Effector memory CD8-positive, alpha-beta T cell (primary cell): ENCODE data around the gene LTO1.
A peak's percentile ranks its signal among the peaks of the same experiment; 100 is the strongest.

Experiments used
- ATAC-seq: fragments of 150-1000 bp; cut with Tn5 transposase; replicated peaks from 2 replicates; pipeline ENCODE4 v1.10.0; 2021; ENCODE audit warnings: mild to moderate bottlenecking, moderate library complexity
- DNase-seq, 3 experiments: peaks; one replicate each; pipeline ENCODE4 v3.0.0; 2021
- H3K27ac Mint-ChIP-seq, 2 donors: one replicate each; pipeline ENCODE4 v1.8.0; 2022; ENCODE audit warnings: mild to moderate bottlenecking in 2 of 2, mixed read lengths in 2 of 2, moderate library complexity in 2 of 2
- H3K27me3 Mint-ChIP-seq, 2 donors: one replicate each; pipeline ENCODE4 v1.8.0; 2022; ENCODE audit warnings: mixed read lengths in 2 of 2
- H3K36me3 Mint-ChIP-seq: one replicate; pipeline ENCODE4 v1.8.0; 2022; ENCODE audit warnings: mild to moderate bottlenecking, moderate library complexity, mixed read lengths; ENCODE audit not compliant: insufficient read depth
- H3K4me1 Mint-ChIP-seq, 2 donors: one replicate each; pipeline ENCODE4 v1.8.0; 2022; ENCODE audit warnings: low read depth in 2 of 2, mixed read lengths in 2 of 2
- H3K4me3 Mint-ChIP-seq, 2 donors: one replicate each; pipeline ENCODE4 v1.8.0; 2022; ENCODE audit warnings: mild to moderate bottlenecking in 2 of 2, mixed read lengths in 2 of 2, moderate library complexity in 2 of 2
- H3K9me3 Mint-ChIP-seq, 2 donors: one replicate each; pipeline ENCODE4 v1.8.0; 2022; ENCODE audit warnings: mixed read lengths in 2 of 2

LTO1 gene

DNA sequence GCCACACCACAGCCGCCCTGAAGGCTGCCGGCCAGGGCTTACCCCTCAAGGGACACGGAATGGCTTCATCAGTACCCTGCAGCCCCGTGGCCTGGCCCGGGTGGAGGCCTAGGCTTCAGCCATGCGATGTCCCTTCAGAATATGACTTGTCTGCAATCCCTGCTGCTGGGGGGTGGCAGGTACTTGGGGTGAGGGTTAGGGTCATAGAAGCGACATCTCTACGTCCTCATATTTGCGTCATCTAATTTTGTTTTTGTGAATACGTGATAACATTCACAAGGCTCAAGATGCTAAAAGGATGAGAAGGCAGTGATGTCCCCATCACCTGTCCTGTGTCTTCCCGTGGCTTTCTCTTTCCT, 27.8 kb downstream of the LTO1 start:
- ATAC-seq: no peak
- H3K27ac Mint-ChIP-seq: no peak overlapping the region
- no peak for DNase-seq
- no peak overlapping the region for H3K4me3 Mint-ChIP-seq
- H3K4me1 Mint-ChIP-seq: peaks cover 0 to 3% of the 10 kb centered on the region in 2 donors
- no peaks in the 10 kb centered on the region for H3K36me3 Mint-ChIP-seq
- no peaks in the 10 kb centered on the region for H3K9me3 Mint-ChIP-seq
- H3K27me3 Mint-ChIP-seq: peaks cover 0 to 20% of the 10 kb centered on the region in 2 donors

DNA sequence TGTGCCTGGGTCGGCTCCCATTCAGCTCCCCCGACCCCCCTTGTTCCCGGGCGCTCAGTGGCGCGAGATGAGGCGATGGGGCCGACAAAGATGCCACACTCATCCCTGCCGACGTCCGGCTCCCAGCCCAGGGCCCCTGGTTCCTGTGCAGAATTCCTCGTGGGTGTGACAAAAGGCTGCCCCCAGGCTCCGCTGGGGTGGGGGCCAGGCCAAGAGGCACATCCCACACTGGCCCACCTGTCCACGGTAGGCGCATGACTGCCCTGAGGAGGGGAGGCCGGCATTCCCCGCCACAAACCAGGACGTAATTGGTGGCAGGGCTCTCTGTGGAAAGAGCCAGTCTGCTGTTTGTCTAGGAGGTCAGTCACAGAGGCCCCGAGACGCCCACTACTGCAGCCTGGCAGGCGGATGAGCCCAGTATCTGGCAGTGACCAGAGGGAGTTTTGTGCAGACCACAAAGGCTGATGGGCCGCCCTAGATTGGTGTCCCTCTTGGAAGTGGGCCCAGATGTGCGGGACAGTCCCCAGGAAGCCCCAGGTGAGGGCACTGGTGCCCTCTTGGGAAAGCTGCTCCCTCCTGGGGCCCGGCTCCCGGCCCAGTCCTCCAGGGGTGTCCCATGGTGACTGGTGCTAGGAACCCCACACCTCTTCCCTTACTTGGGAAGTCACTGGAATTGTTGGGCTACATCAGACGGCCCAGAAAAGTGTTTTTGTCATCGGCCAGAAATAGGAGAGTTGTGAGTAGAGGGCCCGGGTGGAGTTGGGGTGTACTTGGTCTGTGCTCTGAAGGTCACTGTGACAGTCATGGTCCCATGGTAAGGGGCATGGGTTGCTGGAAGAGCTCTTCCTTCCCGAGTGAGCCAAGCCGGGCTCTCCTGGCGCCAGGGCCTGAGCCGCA, 28.4 kb downstream of the LTO1 start:
- Mint-ChIP-seq H3K27me3 (peaks cover 0 to 20% of the 10 kb centered on the region in 2 donors), H3K4me1 (peaks cover 0 to 3% of the 10 kb centered on the region in 2 donors), H3K27ac (no peak overlapping the region), H3K4me3 (no peak overlapping the region), H3K9me3 (no peaks in the 10 kb centered on the region), H3K36me3 (no peaks in the 10 kb centered on the region)
- DNase-seq (no peak), ATAC-seq (no peak)

DNA sequence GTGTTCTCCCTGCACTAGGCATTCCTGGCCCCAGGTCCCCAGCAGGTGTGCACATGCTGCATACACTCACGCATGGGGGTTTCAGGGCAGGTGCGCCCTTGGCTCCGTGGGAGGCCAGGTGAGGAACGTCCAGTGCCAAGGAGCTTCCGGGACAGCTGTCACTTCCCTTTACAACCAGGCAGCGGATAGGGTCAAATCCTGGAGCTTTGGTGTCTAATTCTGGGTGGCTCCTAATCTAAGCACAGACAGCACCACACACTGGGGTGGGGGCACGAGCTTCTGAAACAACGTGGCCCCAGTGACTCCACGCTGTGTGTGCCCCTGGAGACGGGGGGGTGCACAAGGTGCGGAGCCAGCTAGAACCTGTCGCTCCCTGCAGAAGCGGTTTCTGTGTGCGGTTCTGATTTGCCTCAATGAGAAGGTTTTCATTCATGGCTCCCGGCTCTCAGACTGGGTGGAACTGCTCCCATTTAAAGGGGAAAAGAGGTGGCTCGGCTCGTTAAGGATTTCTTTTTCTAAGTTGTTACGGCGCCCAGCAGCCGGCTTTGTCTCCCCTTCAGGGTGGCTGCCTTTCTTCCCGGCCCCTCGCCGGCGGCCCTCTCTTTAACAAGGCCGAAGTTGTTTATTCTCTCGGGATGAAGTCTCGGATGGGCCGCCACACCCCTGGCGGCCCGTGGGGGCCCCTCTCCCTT, 29.2 kb downstream of the LTO1 start:
- no peak for ATAC-seq
- Mint-ChIP-seq H3K27me3 (peaks cover 5 to 28% of the 10 kb centered on the region in 2 donors), H3K27ac (no peak overlapping the region), H3K9me3 (no peaks in the 10 kb centered on the region), H3K4me1 (peaks cover 6 to 8% of the 10 kb centered on the region in 2 donors), H3K4me3 (no peak overlapping the region), H3K36me3 (no peaks in the 10 kb centered on the region)
- DNase-seq: no peak

DNA sequence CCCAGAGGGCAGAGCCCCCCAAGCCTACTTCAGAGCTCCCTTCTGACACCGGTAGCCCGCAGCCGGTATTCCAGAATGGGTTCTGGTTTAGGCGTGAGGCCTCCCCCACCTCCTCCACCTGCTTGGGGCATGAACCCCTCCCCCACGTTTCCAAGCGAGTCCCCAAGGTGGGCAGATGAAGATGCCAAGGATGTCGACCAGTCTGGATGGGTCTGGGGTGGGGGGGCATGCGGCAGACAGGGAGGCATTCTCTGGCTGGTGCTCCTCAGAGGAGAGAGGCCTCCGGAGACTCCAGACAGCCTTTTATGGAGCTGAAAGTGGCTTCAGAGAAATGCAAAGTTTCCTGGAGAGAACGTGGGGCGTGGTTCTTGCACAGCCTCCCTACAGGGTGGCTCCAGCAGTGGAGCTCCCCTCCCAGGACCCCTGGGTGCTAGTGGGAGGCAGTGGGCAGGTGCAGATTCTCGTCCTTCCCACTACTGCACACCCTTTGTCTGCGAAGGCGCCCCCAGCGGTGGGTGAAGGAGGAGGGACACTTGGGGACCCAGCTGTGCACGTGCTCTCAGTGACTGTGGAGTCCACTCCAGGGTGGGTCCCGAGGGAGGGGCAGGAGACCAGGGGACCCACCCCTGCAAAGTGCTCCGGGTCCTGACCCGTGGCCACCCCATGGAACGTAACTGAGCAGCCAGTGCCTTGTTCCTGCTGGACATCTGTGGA, 30.0 kb downstream of the LTO1 start:
- Mint-ChIP-seq H3K4me3 (peak overlapping the region in 1 of 2 donors; percentile 19), H3K36me3 (peaks cover 3% of the 10 kb centered on the region), H3K27ac (no peak overlapping the region), H3K4me1 (peaks cover 12 to 13% of the 10 kb centered on the region in 2 donors), H3K27me3 (peaks cover 13 to 36% of the 10 kb centered on the region in 2 donors), H3K9me3 (no peaks in the 10 kb centered on the region)
- ATAC-seq (no peak), DNase-seq (no peak)

DNA sequence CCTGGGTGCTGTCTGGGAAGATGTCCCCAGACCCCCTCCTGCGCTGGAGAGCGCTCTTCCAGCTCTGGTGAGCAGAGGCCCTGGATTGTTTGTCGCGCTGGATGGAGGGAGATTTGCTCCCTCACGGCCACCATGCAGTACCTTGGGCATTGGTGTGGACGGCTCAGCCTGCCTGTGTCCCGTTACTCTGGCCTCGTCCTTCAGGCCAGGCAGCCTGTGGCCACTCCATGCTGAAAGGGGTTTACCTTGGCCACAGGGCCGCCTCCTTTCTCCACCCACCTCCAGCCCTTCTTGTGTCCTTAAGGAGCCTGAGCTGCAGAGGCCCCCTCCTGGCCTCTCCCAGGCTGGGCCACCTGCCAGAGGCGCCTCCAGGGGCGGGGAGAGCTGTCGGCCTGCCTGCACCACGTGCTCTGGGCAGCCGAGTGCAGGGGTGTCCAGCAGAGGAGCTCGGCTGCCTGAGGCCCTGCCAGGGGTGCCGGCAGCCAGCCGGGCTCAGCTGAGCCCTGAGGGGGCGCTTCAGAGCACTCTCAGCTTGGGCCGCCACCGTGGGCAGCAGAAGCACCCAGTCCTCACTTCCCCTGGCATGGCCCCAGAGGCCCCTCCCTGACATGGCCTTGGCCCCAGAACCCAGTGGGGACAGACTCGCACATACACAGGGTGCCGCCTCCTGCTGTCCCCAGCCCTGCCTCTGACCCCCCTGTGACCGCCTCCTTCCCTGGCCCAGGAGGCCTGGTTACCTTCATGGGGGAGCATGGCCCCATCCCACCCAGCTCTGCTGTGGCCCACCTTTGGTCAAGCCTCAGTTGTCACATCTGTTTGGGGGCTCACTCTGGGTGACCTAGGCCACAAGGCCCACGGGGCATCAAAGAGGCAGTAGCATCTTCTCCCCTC, 30.8 kb downstream of the LTO1 start:
- peak overlapping the region; percentile 70 to 71 for H3K4me3 Mint-ChIP-seq
- no peaks in the 10 kb centered on the region for H3K9me3 Mint-ChIP-seq
- ATAC-seq (no peak), DNase-seq (no peak)
- H3K4me1 Mint-ChIP-seq: peaks cover 13 to 16% of the 10 kb centered on the region in 2 donors
- peaks cover 4% of the 10 kb centered on the region for H3K36me3 Mint-ChIP-seq
- peak overlapping the region in 1 of 2 donors; percentile 20 for H3K27ac Mint-ChIP-seq
- H3K27me3 Mint-ChIP-seq: peaks cover 20 to 44% of the 10 kb centered on the region in 2 donors

DNA sequence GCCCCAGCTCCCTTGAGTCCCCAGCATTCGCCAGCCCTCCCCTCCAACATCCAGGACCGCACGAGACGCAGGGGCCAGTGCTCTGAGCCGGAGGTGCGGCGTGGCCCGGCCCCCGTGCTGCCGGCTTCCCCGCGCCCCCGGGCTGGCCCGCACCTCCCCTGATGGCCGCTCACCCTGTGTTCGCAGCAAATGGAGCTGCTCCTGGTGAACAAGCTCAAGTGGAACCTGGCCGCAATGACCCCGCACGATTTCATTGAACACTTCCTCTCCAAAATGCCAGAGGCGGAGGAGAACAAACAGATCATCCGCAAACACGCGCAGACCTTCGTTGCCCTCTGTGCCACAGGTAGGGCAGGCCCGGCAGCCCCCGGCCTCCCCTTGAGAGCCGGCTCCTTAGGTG, 31.5 kb downstream of the LTO1 start:
- peaks cover 16% of the 10 kb centered on the region in 2 donors for H3K4me1 Mint-ChIP-seq
- H3K27ac Mint-ChIP-seq: peak overlapping the region in 1 of 2 donors; percentile 20
- H3K9me3 Mint-ChIP-seq: no peaks in the 10 kb centered on the region
- peaks cover 21 to 51% of the 10 kb centered on the region in 2 donors for H3K27me3 Mint-ChIP-seq
- DNase-seq (no peak), ATAC-seq (no peak)
- peak overlapping the region; percentile 70 to 71 for H3K4me3 Mint-ChIP-seq
- peaks cover 5% of the 10 kb centered on the region for H3K36me3 Mint-ChIP-seq

DNA sequence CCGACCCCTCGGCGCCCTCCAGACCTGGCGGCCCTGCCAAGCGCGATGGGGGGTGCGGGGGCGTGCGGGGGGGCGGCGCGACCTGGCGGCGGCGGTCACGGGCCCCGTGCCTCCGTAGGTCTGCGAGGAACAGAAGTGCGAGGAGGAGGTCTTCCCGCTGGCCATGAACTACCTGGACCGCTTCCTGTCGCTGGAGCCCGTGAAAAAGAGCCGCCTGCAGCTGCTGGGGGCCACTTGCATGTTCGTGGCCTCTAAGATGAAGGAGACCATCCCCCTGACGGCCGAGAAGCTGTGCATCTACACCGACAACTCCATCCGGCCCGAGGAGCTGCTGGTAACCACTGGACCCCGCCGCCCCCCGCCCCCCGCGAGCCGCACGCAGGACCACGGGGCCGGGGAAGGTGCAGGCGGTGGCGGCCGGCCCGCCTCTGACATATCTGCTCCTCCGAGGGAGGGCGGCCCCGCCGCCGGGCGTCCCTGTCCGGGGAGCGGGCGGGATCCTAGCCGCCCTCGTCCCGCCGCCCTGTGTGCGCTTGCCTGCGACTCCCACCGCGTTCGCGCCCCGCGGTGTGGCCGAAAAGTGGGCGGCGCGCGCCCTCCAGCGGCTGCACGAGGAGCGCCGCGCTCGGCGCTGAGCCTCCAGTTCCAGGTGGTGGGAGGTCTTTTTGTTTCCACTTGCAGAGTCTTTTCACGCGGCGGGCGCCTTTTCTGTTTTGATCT, 32.1 kb downstream of the LTO1 start:
- peaks cover 26 to 56% of the 10 kb centered on the region in 2 donors for H3K27me3 Mint-ChIP-seq
- H3K36me3 Mint-ChIP-seq: peaks cover 8% of the 10 kb centered on the region
- H3K4me1 Mint-ChIP-seq: peaks cover 16 to 18% of the 10 kb centered on the region in 2 donors
- peak overlapping the region; percentile 70 to 71 for H3K4me3 Mint-ChIP-seq
- ATAC-seq (peak; percentile 87), DNase-seq (peak; percentile 70 to 79 (median 76))
- no peak overlapping the region for H3K27ac Mint-ChIP-seq
- H3K9me3 Mint-ChIP-seq: no peaks in the 10 kb centered on the region

DNA sequence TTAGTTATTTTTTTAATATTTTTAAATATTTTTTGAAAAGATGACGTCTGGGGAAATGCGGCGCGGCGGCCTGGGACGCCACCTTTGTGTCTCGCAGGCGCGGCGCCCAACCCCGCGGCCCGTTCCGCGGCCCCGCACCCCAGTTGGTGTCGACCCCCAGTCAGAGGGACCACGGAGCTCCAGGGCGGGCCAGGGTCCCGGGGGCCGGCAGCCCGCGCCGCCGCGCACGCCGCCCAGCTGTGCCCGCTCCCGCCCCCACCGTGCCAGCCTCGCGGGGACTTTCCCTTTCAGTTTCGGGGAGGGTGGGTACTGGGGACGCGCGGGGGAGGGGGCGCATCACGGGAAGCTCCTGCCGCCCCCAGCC, 32.6 kb downstream of the LTO1 start:
- Mint-ChIP-seq H3K36me3 (peaks cover 8% of the 10 kb centered on the region), H3K27ac (no peak overlapping the region), H3K4me3 (peak overlapping the region; percentile 74 to 82), H3K9me3 (no peaks in the 10 kb centered on the region), H3K4me1 (peaks cover 20 to 23% of the 10 kb centered on the region in 2 donors), H3K27me3 (peaks cover 29 to 57% of the 10 kb centered on the region in 2 donors)
- ATAC-seq: peak; percentile 52
- DNase-seq: peak in 2 of 3 experiments; percentile 21 to 31

DNA sequence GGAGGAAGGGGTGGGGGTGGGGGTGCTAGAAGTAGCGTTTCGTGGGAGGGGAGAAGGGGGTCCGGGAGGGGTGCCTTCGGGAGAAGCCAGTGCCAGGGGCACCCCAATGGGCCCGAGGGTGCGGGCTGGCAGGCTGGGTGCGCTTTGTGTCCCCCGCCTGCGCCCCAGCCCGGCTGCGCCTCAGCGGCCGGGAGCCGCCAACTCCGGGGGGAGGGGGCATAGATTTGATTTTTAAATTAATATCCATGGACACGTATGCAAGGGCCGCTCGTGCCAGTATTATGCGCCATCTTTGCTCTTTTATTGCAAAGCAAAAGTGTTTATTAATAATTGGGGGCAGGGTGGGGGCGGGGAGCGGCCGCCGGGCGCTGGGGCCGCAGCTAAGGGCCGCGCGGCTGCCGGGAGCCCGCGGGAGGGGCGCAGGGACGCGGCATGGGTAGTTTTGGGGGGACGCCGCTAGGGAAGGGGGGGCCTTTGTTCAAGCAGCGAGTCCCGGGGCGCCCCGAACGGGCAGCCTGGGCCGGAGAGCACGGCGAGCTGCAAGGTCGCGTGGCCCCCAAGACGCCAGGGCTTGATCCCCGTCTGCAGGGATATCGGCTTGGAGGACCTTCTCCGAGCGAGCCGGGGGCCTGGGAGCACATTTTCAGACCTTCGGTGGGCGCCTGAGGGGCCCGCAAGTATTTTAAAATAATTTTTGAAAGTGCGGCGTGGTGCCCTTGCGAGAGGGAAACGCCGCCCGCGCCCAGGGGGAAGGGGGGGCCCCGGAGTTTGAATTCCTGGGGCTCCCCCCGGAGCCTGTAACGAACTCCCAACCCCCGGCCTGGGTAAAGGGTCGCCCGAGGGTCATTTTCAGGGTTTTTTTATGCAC, 33.2 kb downstream of the LTO1 start:
- Mint-ChIP-seq H3K4me3 (peak overlapping the region; percentile 81 to 82), H3K27me3 (peaks cover 31 to 57% of the 10 kb centered on the region in 2 donors), H3K4me1 (peaks cover 21 to 25% of the 10 kb centered on the region in 2 donors), H3K27ac (no peak overlapping the region), H3K9me3 (no peaks in the 10 kb centered on the region), H3K36me3 (peaks cover 8% of the 10 kb centered on the region)
- ATAC-seq: no peak
- DNase-seq: peak in 1 of 3 experiments; percentile 15

DNA sequence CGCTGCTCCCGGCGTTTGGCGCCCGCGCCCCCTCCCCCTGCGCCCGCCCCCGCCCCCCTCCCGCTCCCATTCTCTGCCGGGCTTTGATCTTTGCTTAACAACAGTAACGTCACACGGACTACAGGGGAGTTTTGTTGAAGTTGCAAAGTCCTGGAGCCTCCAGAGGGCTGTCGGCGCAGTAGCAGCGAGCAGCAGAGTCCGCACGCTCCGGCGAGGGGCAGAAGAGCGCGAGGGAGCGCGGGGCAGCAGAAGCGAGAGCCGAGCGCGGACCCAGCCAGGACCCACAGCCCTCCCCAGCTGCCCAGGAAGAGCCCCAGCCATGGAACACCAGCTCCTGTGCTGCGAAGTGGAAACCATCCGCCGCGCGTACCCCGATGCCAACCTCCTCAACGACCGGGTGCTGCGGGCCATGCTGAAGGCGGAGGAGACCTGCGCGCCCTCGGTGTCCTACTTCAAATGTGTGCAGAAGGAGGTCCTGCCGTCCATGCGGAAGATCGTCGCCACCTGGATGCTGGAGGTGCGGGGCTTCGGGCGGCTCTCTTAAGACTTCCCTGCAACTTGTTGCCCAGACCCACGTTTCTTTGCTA, 34.1 kb downstream of the LTO1 start, which contains the start of gene CCND1:
CCND1 (plus strand) TSS at position 162 of the 587 bp plus-strand sequence; CDS start at position 320, 158 bp downstream.
- Mint-ChIP-seq H3K27ac (no peak within 1 kb of the TSS), H3K9me3 (no peaks in the 10 kb centered on the region), H3K4me1 (peaks cover 21 to 25% of the 10 kb centered on the region in 2 donors), H3K27me3 (peaks cover 31 to 64% of the 10 kb centered on the region in 2 donors), H3K36me3 (peaks cover 8% of the 10 kb centered on the region), H3K4me3 (peak within 1 kb of the TSS; percentile 81 to 82)
- DNase-seq (no peak), ATAC-seq (peak; percentile 22)
